ENCODE measurements around the gene ANKRD13A.
"Not testable (repeated sequence)": the region's sequence is repeated elsewhere in the genome, so short reads cannot be mapped to it uniquely, and the experiment has no call there.

The ANKRD13A gene

GRCh38 chr12:110048242-110049027 is 49.2 kb downstream of the ANKRD13A start, which contains the start of gene C12orf76:
Gene C12orf76 (minus strand): TSS chr12:110048522. CDS start chr12:110048495, 27 bp downstream.
- DNase-seq (ENCODE audit: low read depth in 2 of 2): peak; percentile 80 to 82

GRCh38 chr12:110049034-110049433 is 49.8 kb downstream of the ANKRD13A start:
- not testable (repeated sequence) for DNase-seq (ENCODE audit: low read depth in 2 of 2)

GRCh38 chr12:110049666-110050065 is 50.4 kb downstream of the ANKRD13A start:
- not testable (repeated sequence) for DNase-seq (ENCODE audit: low read depth in 2 of 2)

- no peak for DNase-seq (ENCODE audit: low read depth in 2 of 2)
Observed at GRCh38 chr12:110050927-110051326, 51.7 kb downstream of the ANKRD13A start.

- not testable (repeated sequence) for DNase-seq (ENCODE audit: low read depth in 2 of 2)
Observed at GRCh38 chr12:110055375-110056352, 56.4 kb downstream of the ANKRD13A start.

GRCh38 chr12:110056643-110057042 is 57.4 kb downstream of the ANKRD13A start:
- DNase-seq (ENCODE audit: low read depth in 2 of 2): not testable (repeated sequence)

GRCh38 chr12:110058875-110059615 is 59.8 kb downstream of the ANKRD13A start:
- no peak for DNase-seq (ENCODE audit: low read depth in 2 of 2)

GRCh38 chr12:110059651-110060000 is 60.4 kb downstream of the ANKRD13A start:
- no peak for DNase-seq (ENCODE audit: low read depth in 2 of 2)

GRCh38 chr12:110062241-110062640 is 63.0 kb downstream of the ANKRD13A start:
- DNase-seq (ENCODE audit: low read depth in 2 of 2): no peak

- DNase-seq (ENCODE audit: low read depth in 2 of 2): no peak
Observed at GRCh38 chr12:110065540-110065939, 66.3 kb downstream of the ANKRD13A start.

GRCh38 chr12:110067531-110067930 is 68.3 kb downstream of the ANKRD13A start:
- no peak for DNase-seq (ENCODE audit: low read depth in 2 of 2)

GRCh38 chr12:110068115-110068514 is 68.9 kb downstream of the ANKRD13A start:
- not testable (repeated sequence) for DNase-seq (ENCODE audit: low read depth in 2 of 2)

- no peak for DNase-seq (ENCODE audit: low read depth in 2 of 2)
Observed at GRCh38 chr12:110068654-110069053, 69.4 kb downstream of the ANKRD13A start.

GRCh38 chr12:110071504-110071903 is 72.3 kb downstream of the ANKRD13A start:
- no peak for DNase-seq (ENCODE audit: low read depth in 2 of 2)

GRCh38 chr12:110071967-110072366 is 72.7 kb downstream of the ANKRD13A start:
- DNase-seq (ENCODE audit: low read depth in 2 of 2): no peak

- not testable (repeated sequence) for DNase-seq (ENCODE audit: low read depth in 2 of 2)
Observed at GRCh38 chr12:110072636-110073035, 73.4 kb downstream of the ANKRD13A start.

- DNase-seq (ENCODE audit: low read depth in 2 of 2): no peak
Observed at GRCh38 chr12:110073049-110073831, 74.0 kb downstream of the ANKRD13A start.

GRCh38 chr12:110074089-110074488 is 74.9 kb downstream of the ANKRD13A start:
- no peak for DNase-seq (ENCODE audit: low read depth in 2 of 2)

- DNase-seq (ENCODE audit: low read depth in 2 of 2): no peak
Observed at GRCh38 chr12:110075880-110076279, 76.7 kb downstream of the ANKRD13A start.

GRCh38 chr12:110077800-110078199 is 78.6 kb downstream of the ANKRD13A start:
- DNase-seq (ENCODE audit: low read depth in 2 of 2): no peak

All from stimulated activated CD8-positive, alpha-beta memory T cell treated with anti-CD3 and anti-CD28 coated beads, Interleukin-2, amount 100 ng/mL, for 1 hour (primary cell).